Common myeloid progenitor, CD34-positive (primary cell): ENCODE data around the gene FAM13A.

Experiments
- CTCF ChIA-PET: fragments of 350-600 bp; sonication (Branson Sonifier 250); formaldehyde crosslinking; loops from one replicate; lab custom pipeline; 2021; ENCODE audit warnings: antibody characterized with exemption; lab: Charles Lee
- POLR2A ChIA-PET: fragments of 350-600 bp; sonication (Branson Sonifier 250); formaldehyde crosslinking; loops from one replicate; lab custom pipeline; 2021; ENCODE audit warnings: antibody characterized with exemption; lab: Charles Lee
- DNase-seq, 3 donors: peaks; one replicate each; pipeline versions ENCODE4 v3.0.0 to v3.0.0-alpha.2; 2013
- H3K27ac ChIP-seq, 2 experiments: 1 replicate in 1 of 2; 2 replicates in 1 of 2; pipeline ENCODE4 v1.7.0; 2013; ENCODE audit warnings: inconsistent platforms in 2 of 2, low read length in 2 of 2, mild to moderate bottlenecking in 2 of 2, low read depth in 1 of 2, moderate library complexity in 1 of 2; ENCODE audit not compliant: severe bottlenecking in 2 of 2, insufficient read depth in 1 of 2, poor library complexity in 1 of 2
- H3K27me3 ChIP-seq, 5 experiments: replicated peaks in 2 of 5; 1 replicate in 3 of 5; 2 replicates in 2 of 5; pipeline versions ENCODE4 v1.6.1 to v1.7.0; 2013; ENCODE audit warnings: low read length in 4 of 5, mild to moderate bottlenecking in 2 of 5, moderate library complexity in 2 of 5, inconsistent platforms in 1 of 5; ENCODE audit not compliant: insufficient read depth in 5 of 5, control insufficient read depth in 4 of 5
- H3K36me3 ChIP-seq, 4 experiments: 1 replicate in 2 of 4; 2 replicates in 2 of 4; pipeline versions ENCODE4 v1.6.1 to v1.7.0; 2013; ENCODE audit warnings: low read length in 3 of 4, control low read depth in 1 of 4, mild to moderate bottlenecking in 1 of 4; ENCODE audit not compliant: control insufficient read depth in 4 of 4, insufficient read depth in 4 of 4
- H3K4me1 ChIP-seq, 4 experiments: 1 replicate in 3 of 4; 2 replicates in 1 of 4; pipeline versions ENCODE4 v1.6.1 to v1.7.1; 2013; ENCODE audit warnings: low read length in 3 of 4, mild to moderate bottlenecking in 3 of 4, control low read depth in 1 of 4, inconsistent platforms in 1 of 4, moderate library complexity in 1 of 4; ENCODE audit not compliant: control insufficient read depth in 4 of 4, insufficient read depth in 4 of 4; ENCODE audit errors: control extremely low read depth in 1 of 4
- H3K4me3 ChIP-seq, 7 experiments: 1 replicate in 4 of 7; 2 replicates in 3 of 7; pipeline versions ENCODE4 v1.5.1 to v1.7.0; 2013; ENCODE audit warnings: mild to moderate bottlenecking in 7 of 7, low read length in 6 of 7, moderate library complexity in 6 of 7, inconsistent platforms in 2 of 7, low read depth in 2 of 7, control low read depth in 1 of 7; ENCODE audit not compliant: insufficient read depth in 4 of 7, control insufficient read depth in 1 of 7; ENCODE audit errors: extremely low read depth in 1 of 7
- H3K9me3 ChIP-seq, 5 experiments: 1 replicate in 4 of 5; 2 replicates in 1 of 5; pipeline versions ENCODE4 v1.6.1 to v1.7.1; 2013; ENCODE audit warnings: low read length in 4 of 5, mild to moderate bottlenecking in 2 of 5, inconsistent platforms in 1 of 5, low read depth in 1 of 5, moderate library complexity in 1 of 5; ENCODE audit not compliant: control insufficient read depth in 4 of 5, insufficient read depth in 2 of 5; ENCODE audit errors: control extremely low read depth in 1 of 5
- WGBS: methylation state at CpG from one replicate; pipeline ENCODE4 v1.1.5; 2013; ENCODE audit not compliant: insufficient coverage; 5-methylcytosine and 5-hydroxymethylcytosine counted together

FAM13A gene

DNA sequence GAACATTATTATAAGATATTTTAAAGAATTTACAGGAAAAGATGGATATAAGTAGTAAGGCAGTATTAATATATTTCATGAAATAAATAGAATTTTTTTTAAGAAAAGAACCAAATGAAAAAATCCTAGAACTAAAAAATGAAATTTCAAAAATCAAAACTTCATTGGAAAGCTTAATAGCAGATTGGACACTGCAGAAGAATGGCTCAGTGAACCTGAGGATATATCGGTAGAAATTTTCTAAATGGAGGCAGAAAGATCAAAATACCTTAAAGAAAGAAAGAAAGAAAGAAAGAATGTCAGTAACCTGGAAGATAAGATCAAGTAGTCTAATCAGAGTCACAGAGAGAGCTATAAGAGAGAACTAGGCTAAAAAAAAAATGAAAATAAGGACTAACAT lies 21.3 kb upstream of the FAM13A start:
- no peaks in the 10 kb centered on the region for H3K27me3 ChIP-seq
- WGBS, result 80% methylated on average over 1 of the region's 1 CpG
- H3K4me3 ChIP-seq, result no peak overlapping the region

GRCh38 chr4:89077761-89078160 lies 20.8 kb upstream of the FAM13A start:
- POLR2A ChIA-PET, result no interaction called here
- Histone ChIP-seq H3K4me1 (peaks cover 0 to 5% (median 0%) of the 10 kb centered on the region in 4 experiments), H3K9me3 (peaks cover 0 to 25% (median 2%) of the 10 kb centered on the region in 5 experiments), H3K27ac (no peak overlapping the region), H3K4me3 (no peak overlapping the region), H3K27me3 (no peaks in the 10 kb centered on the region), H3K36me3 (no peaks in the 10 kb centered on the region)
- DNase-seq, result no peak
- CTCF ChIA-PET, result interaction anchor here (1.7 kb wide), 1 partner anchor 10 kb away, joined by 4 read pairs; no protein-coding TSS in a partner anchor

More for the DNA sequence above, 21.3 kb upstream of the FAM13A start:
- ChIA-PET POLR2A (no interaction called here), CTCF (interaction anchor here (0.8 to 1.7 kb wide), 2 partner anchors 11 to 12 kb away, joined by 3 to 4 read pairs; no protein-coding TSS in a partner anchor)
- Histone ChIP-seq H3K9me3 (peaks cover 0 to 25% (median 2%) of the 10 kb centered on the region in 5 experiments), H3K4me1 (peaks cover 0 to 5% (median 0%) of the 10 kb centered on the region in 4 experiments), H3K36me3 (no peaks in the 10 kb centered on the region), H3K27ac (no peak overlapping the region)
- peak in 1 of 3 donors; percentile 15 for DNase-seq

DNA sequence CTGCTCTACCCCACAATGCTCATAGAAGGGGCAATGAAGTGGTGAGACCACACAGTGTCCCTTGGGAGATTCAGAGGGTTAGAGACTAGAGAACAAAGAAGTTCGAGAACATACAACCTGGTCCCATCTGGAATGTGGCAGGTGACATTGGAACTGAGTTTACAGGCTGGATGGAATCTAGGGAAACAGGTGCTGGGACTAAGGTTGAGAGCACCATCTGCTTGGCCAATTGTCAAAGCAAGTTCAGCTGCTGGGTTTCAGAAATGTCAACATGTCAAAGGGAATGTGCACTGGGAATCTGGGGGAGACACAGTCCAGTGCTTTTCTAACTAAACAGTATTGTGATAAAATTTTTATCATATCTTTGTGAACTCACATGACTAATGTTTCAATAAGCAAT lies 15.9 kb upstream of the FAM13A start:
- Histone ChIP-seq H3K36me3 (no peaks in the 10 kb centered on the region), H3K4me1 (peaks cover 0 to 13% (median 5%) of the 10 kb centered on the region in 4 experiments), H3K27ac (no peak overlapping the region), H3K4me3 (no peak overlapping the region), H3K9me3 (peaks cover 0 to 12% (median 2%) of the 10 kb centered on the region in 5 experiments), H3K27me3 (no peaks in the 10 kb centered on the region)
- CTCF ChIA-PET, result interaction anchor here (1.3 kb wide), 1 partner anchor 13 kb away, joined by 3 read pairs; no protein-coding TSS in a partner anchor
- no peak for DNase-seq
- 100% methylated on average over 1 of the region's 1 CpG for WGBS
- POLR2A ChIA-PET, result interaction anchor here (0.7 kb wide), 1 partner anchor 622 kb away, joined by 3 read pairs; no protein-coding TSS in a partner anchor

- Histone ChIP-seq H3K4me3 (no peak overlapping the region), H3K36me3 (no peaks in the 10 kb centered on the region), H3K27me3 (no peaks in the 10 kb centered on the region), H3K27ac (no peak overlapping the region), H3K4me1 (peaks cover 0 to 13% (median 5%) of the 10 kb centered on the region in 4 experiments), H3K9me3 (no peaks in the 10 kb centered on the region)
- DNase-seq, result no peak
- WGBS, result no CpG with 5 or more reads among the region's 3 CpGs
- POLR2A ChIA-PET, result no interaction called here
- CTCF ChIA-PET, result interaction anchor here (1.2 to 2.5 kb wide), 4 partner anchors 11 to 254 kb away, joined by 3 to 5 read pairs (median 4); no protein-coding TSS in a partner anchor
Measured at GRCh38 chr4:89071311-89071710, 14.3 kb upstream of the FAM13A start.

DNA sequence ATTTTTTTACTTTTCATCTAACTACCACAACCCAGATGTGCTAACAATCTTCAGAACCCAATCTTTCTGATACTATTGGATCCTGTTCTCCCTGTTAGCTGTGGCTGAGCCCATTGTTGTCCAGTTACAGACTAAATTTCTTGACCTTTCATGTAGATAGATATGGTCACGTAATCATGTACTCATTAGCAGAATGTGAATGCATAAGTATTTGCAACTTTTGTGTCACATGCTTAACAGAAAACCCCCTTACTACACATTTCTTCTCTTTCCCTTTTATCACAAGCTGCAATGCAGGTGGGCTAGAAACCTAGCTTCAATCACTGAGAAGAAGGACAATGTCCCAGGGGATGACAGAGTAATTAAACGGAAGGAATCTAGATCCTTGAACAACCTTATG lies 13.1 kb upstream of the FAM13A start:
- Histone ChIP-seq H3K36me3 (no peaks in the 10 kb centered on the region), H3K9me3 (peaks cover 0 to under 1% (median 0%) of the 10 kb centered on the region in 5 experiments), H3K27ac (no peak overlapping the region), H3K4me1 (peaks cover 0 to 10% (median 4%) of the 10 kb centered on the region in 4 experiments), H3K4me3 (no peak overlapping the region), H3K27me3 (no peaks in the 10 kb centered on the region)
- DNase-seq, result no peak
- ChIA-PET POLR2A (interaction anchor here (0.6 kb wide), 1 partner anchor 14 kb away, joined by 3 read pairs; no protein-coding TSS in a partner anchor), CTCF (interaction anchor here (0.9 to 2.5 kb wide), 3 partner anchors 13 to 35 kb away, joined by 3 to 5 read pairs (median 4); no protein-coding TSS in a partner anchor)
- no CpG with 5 or more reads among the region's 2 CpGs for WGBS

DNA sequence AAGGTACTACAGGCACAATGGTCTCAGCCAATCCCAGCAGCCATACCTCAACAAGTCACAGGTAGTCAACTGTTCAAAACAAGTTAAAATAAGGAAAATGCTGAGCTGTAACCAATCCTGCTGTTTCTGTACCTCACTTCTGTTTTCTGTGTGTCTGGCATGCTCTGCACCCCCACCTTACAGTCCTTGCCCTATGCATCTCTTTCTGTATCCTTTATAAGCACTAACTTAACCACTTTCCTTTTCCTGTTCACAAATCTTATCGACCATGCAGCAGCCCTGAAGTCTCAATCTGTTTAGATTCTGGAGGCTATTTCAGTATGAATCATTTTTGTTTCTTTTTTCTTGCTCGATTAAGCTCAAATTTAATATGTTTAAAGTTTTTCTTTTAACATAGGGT lies 12.5 kb upstream of the FAM13A start:
- CTCF ChIA-PET, result interaction anchor here (2.5 kb wide), 1 partner anchor 17 kb away, joined by 5 read pairs; no protein-coding TSS in a partner anchor
- Histone ChIP-seq H3K4me3 (peak overlapping the region in 2 of 7 experiments; percentile 25 to 30), H3K27ac (no peak overlapping the region), H3K36me3 (no peaks in the 10 kb centered on the region), H3K27me3 (no peaks in the 10 kb centered on the region), H3K9me3 (peaks cover 0 to 4% (median 2%) of the 10 kb centered on the region in 5 experiments), H3K4me1 (peaks cover 0 to 10% (median 4%) of the 10 kb centered on the region in 4 experiments)
- peak; percentile 51 to 87 (median 77) for DNase-seq
- WGBS, result no CpG with 5 or more reads among the region's 2 CpGs
- POLR2A ChIA-PET, result interaction anchor here (0.6 kb wide), 1 partner anchor 13 kb away, joined by 3 read pairs; no protein-coding TSS in a partner anchor

DNA sequence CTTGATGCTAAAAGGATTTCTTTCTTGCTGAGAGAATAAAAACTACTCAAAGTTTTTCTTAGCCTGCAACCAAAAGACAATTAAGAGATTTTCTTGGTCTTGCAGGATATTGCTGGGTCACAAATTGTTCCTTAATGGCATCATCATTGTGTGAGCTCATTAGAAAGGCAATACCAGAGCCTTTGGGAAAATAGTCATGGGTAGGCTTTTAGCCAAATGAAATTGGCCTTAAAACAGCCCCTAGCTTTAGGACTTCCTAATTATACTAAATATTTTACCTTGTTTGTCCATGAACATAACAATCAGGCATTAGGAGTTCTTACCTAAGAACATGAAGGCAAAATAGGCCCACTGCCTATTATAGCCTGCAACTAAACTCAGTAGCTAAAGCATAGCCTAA lies 10.4 kb upstream of the FAM13A start:
- CTCF ChIA-PET, result interaction anchor here (0.8 to 1.5 kb wide), 4 partner anchors 10 to 42 kb away, joined by 3 to 5 read pairs (median 4); partner anchors contain the start of gene FAM13A
- POLR2A ChIA-PET, result interaction anchor here (0.6 kb wide), 1 partner anchor 800 kb away, joined by 3 read pairs; no protein-coding TSS in a partner anchor
- Histone ChIP-seq H3K36me3 (no peaks in the 10 kb centered on the region), H3K9me3 (peaks cover 0 to 4% (median 2%) of the 10 kb centered on the region in 5 experiments), H3K27ac (no peak overlapping the region), H3K4me3 (no peak overlapping the region), H3K27me3 (no peaks in the 10 kb centered on the region), H3K4me1 (peaks cover 0 to 10% (median 4%) of the 10 kb centered on the region in 4 experiments)
- no peak for DNase-seq
